Measurements from ENCODE around the gene ZNF683. TPM values are rescaled to one million over a fixed set of nuclear protein-coding genes. Genes with fewer than 3 reads are reported as not detected.
"Not testable (repeated sequence)": the region's sequence is repeated elsewhere in the genome, so short reads cannot be mapped to it uniquely, and the experiment has no call there.

ZNF683 gene
- total RNA-seq, 2 donors from 2014 or later = not detected

DNA sequence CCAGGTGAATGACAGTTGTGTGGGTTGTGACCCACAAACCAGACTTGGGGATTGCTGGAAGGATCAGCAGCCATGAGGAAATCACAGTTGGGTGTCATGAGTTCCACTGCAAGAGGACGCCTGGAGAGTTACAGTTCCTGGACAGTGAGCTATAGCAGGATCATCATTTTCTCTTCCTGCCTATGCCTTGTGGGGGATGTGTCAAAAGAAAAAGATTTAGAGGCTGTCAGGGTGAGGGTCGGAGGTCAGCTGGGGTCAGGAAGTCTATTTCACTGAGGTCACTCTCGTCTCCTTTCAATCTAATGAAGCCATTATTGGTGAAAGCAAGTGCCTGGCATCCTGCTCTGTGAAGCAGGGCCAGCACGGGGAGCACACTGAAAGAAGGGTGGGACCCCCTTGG is 31.1 kb upstream of the ZNF683 start:
- no peaks in the 10 kb centered on the region for H3K36me3 Mint-ChIP-seq
- no peak overlapping the region for H3K27ac Mint-ChIP-seq
- DNase-seq (ENCODE audit: low spot score) = no peak
- no peaks in the 10 kb centered on the region for H3K9me3 Mint-ChIP-seq
- H3K4me1 Mint-ChIP-seq (ENCODE audit: low read depth in 2 of 2) = peaks cover 3% of the 10 kb centered on the region in 2 donors
- no peak for ATAC-seq
- H3K4me3 Mint-ChIP-seq = no peak overlapping the region
- H3K27me3 Mint-ChIP-seq = peaks cover 28 to 47% of the 10 kb centered on the region in 2 donors

DNA sequence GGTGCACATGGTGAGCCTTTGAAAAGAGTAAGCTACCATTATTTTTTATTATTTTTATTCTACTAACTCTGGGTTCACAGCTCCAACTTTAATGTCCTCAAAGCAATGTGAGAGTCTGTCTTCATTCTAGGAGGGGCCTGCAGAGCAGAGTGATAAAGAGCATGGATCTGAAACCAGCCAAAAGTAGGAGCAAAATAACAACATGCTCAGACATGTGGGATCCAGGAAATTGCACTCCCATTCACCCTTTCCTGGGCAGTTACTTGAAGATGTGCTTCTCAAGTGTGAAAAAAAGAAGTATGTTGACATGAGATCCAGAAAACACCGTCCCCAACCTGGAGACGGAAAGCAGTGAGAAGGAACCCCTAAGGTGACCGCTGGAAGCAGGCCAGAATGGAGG is 29.3 kb upstream of the ZNF683 start:
- Mint-ChIP-seq H3K27me3 (peaks cover 25 to 43% of the 10 kb centered on the region in 2 donors), H3K9me3 (no peaks in the 10 kb centered on the region)
- DNase-seq (ENCODE audit: low spot score) = no peak

DNA sequence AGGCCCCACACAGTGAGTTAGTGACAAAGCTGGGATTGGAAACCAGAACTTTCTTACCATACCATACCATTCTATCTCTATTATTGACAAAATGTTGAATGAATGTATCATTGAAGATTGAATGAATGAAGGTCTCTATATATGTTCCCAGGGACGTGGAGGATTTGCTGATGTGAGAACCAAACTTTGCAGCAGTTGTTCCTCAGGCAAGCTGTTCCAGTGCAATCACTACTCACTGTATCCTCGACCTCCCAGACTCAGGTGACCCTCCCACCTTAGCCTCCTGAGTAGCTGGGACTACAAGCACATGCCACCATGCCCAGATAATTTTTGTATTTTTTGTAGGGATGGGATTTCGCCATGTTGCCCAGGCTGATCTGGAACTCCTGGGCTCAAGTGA is 26.5 kb upstream of the ZNF683 start:
- no peaks in the 10 kb centered on the region for H3K9me3 Mint-ChIP-seq
- H3K4me3 Mint-ChIP-seq = no peak overlapping the region
- peaks cover 20 to 29% of the 10 kb centered on the region in 2 donors for H3K27me3 Mint-ChIP-seq
- H3K36me3 Mint-ChIP-seq = no peaks in the 10 kb centered on the region
- H3K27ac Mint-ChIP-seq = no peak overlapping the region
- DNase-seq (ENCODE audit: low spot score) (no peak), ATAC-seq (no peak)
- H3K4me1 Mint-ChIP-seq (ENCODE audit: low read depth in 2 of 2) = peaks cover 0 to 2% of the 10 kb centered on the region in 2 donors

More for the DNA sequence above, 29.3 kb upstream of the ZNF683 start:
- Mint-ChIP-seq H3K4me1 (ENCODE audit: low read depth in 2 of 2) (no peaks in the 10 kb centered on the region), H3K27ac (no peak overlapping the region), H3K36me3 (no peaks in the 10 kb centered on the region), H3K4me3 (no peak overlapping the region)
- ATAC-seq = no peak

DNA sequence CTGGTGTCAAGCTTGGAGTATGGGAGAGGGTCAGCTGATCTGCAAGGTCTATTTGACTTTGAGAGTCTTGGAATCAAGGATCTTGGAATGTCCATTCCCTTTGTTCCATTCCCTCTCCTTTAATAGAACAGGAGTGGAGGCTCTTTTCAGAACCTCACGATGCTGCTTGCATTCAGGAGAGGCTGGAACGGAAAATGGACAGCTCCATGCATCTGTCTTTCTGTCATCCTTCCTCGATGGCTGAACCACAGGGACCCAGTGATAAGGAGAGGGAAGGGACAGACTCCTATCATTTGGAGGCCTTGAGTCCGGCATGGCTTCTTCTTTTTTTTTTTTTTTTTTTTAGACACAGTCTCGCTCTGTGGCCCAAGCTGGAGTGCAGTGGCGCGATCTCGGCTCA is 23.2 kb upstream of the ZNF683 start:
- Mint-ChIP-seq H3K9me3 (no peaks in the 10 kb centered on the region), H3K36me3 (no peaks in the 10 kb centered on the region), H3K4me1 (ENCODE audit: low read depth in 2 of 2) (peaks cover 7 to 8% of the 10 kb centered on the region in 2 donors), H3K4me3 (no peak overlapping the region), H3K27ac (no peak overlapping the region), H3K27me3 (peaks cover 15 to 16% of the 10 kb centered on the region in 2 donors)
- no peak for ATAC-seq
- DNase-seq (ENCODE audit: low spot score) = no peak

DNA sequence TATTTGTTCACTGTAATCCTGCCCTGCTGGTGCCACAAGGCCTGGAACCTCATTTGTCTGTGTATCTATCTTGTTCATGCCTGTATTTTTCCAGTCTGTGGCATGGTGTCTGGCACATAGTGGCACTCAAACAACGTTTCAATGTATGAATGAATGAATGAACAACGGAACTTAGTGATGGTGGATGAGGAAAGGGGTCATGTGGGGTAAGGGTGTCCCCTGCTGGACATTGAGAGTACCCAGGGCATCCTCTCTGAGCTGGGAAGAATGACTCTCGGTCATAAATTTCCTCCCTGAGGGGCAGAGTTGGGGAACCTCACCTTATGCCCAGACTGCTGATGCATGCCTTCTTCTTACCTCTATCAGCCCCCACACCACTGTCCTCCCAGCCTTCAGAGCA is 18.9 kb upstream of the ZNF683 start:
- H3K4me3 Mint-ChIP-seq = no peak overlapping the region
- H3K27ac Mint-ChIP-seq = no peak overlapping the region

DNA sequence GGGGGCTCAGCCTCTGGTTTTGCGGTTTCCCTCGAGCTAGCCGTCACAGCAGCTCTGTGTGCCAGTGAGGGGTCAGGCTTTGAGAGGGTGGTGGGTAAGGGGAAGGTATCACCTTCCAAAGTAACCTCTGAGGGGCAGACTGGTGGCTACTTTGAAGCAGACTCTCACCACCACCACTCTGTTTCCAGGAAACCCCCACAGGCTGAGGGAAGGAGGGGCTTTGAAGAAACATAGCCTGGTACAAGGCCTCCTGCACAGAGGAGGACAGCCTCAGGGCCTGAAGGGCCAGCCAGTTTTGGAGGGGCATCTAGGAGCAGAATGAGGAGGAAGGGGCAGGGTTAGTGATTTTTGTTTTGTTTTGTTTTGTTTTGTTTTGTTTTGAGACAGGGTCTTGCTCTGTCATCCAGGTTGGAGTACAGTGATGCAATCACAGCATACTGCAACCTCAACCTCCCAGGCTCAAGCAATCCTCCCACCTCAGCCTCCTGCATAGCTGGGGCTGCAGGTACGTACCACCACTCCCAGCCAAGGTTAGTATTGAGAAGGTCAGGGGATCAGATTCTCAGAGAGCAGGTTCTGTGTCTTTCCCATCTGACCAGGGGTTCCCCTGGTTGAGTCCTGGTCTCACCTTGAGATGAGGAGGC is 17.2 kb upstream of the ZNF683 start:
- no peak for DNase-seq (ENCODE audit: low spot score)
- Mint-ChIP-seq H3K4me1 (ENCODE audit: low read depth in 2 of 2) (peaks cover 18 to 29% of the 10 kb centered on the region in 2 donors), H3K36me3 (no peaks in the 10 kb centered on the region), H3K9me3 (no peaks in the 10 kb centered on the region), H3K27me3 (peaks cover 24 to 33% of the 10 kb centered on the region in 2 donors), H3K27ac (no peak overlapping the region), H3K4me3 (no peak overlapping the region)
- ATAC-seq = no peak

More for the DNA sequence above, 18.9 kb upstream of the ZNF683 start:
- ATAC-seq = peak; percentile 74 to 82
- no peaks in the 10 kb centered on the region for H3K36me3 Mint-ChIP-seq
- peaks cover 12 to 16% of the 10 kb centered on the region in 2 donors for H3K4me1 Mint-ChIP-seq (ENCODE audit: low read depth in 2 of 2)
- H3K9me3 Mint-ChIP-seq = no peaks in the 10 kb centered on the region
- peaks cover 24 to 28% of the 10 kb centered on the region in 2 donors for H3K27me3 Mint-ChIP-seq
- no peak for DNase-seq (ENCODE audit: low spot score)

DNA sequence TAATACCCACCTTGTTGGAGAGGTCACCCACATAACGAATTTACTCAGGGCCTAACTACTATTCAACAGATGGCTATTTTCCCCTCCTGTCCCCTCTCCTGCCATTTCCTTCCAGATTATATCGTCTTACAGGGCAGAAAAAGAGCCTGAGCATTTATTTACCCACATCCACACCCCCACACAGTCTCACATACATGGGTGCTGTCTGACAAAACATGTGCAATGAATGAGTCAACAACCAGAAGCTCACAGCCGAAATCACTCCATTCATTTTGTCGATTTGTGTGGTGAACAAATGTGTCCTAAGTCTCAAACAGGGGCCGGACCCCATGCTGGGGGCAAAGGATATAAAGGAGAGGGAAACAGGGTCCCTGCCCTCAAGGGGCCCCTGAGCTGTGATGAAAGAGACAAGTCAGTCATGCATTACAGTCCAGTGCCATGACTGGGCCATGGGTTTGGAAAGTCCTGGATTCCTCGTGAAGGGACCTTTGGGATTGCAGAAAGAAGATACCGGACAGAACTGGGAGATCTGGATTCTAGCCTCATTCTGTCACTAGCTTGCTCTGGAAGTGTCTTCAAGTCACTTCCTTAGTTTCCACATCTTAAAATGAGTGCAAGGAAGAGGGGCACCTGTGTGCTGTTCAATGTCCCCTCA is 16.4 kb upstream of the ZNF683 start:
- H3K27ac Mint-ChIP-seq = no peak overlapping the region
- DNase-seq (ENCODE audit: low spot score) = no peak

DNA sequence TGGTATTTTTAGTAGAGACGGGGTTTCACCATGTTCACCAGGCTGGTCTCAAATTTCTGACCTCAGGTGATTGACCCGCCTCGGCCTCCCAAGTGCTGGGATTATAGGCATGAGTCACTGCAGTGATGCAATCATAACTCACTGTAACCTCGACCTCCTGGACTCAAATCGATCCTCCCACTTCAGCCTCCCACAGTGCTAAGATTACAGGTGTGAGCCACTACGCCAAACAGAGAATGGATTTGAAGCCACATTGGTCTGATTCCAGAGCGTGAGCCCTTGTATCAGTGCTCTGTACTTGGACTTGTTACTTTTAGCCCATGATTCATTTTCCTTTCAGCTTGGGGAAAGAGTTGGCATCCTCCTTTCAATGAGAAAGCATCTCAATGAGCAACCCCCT is 14.9 kb upstream of the ZNF683 start:
- ATAC-seq = no peak
- DNase-seq (ENCODE audit: low spot score) = no peak
- Mint-ChIP-seq H3K27me3 (peaks cover 25 to 26% of the 10 kb centered on the region in 2 donors), H3K36me3 (no peaks in the 10 kb centered on the region), H3K4me1 (ENCODE audit: low read depth in 2 of 2) (peaks cover 24 to 36% of the 10 kb centered on the region in 2 donors), H3K4me3 (no peak overlapping the region), H3K27ac (peak overlapping the region in 1 of 2 donors; percentile 23), H3K9me3 (no peaks in the 10 kb centered on the region)

More for the DNA sequence above, 16.4 kb upstream of the ZNF683 start:
- ATAC-seq = no peak
- Mint-ChIP-seq H3K36me3 (no peaks in the 10 kb centered on the region), H3K27me3 (peaks cover 30 to 36% of the 10 kb centered on the region in 2 donors), H3K4me3 (no peak overlapping the region), H3K9me3 (no peaks in the 10 kb centered on the region), H3K4me1 (ENCODE audit: low read depth in 2 of 2) (peaks cover 24 to 35% of the 10 kb centered on the region in 2 donors)

DNA sequence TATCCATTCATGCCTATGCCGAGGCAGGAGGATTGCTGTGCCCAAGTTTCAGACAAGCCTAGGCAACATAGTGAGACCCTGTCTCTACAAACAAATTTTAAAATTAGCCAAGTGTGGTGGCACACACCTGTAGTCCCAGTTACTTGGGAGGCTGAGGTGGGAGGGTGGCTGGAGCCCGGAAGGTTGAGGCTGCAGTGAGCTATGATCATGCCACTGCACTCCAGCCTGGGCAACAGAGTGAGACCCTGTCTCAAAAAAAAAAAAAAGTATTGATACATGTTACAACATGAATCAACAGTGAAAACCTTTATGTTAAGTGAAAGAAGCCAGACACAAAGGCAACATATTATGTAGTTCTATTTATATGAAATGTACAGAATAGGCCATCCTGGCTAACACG is 12.5 kb upstream of the ZNF683 start:
- Mint-ChIP-seq H3K27me3 (peaks cover 28 to 32% of the 10 kb centered on the region in 2 donors), H3K4me3 (peak overlapping the region; percentile 47), H3K4me1 (ENCODE audit: low read depth in 2 of 2) (peaks cover 21 to 28% of the 10 kb centered on the region in 2 donors)
- not testable (repeated sequence) for ATAC-seq; DNase-seq (ENCODE audit: low spot score); H3K9me3 Mint-ChIP-seq; H3K27ac Mint-ChIP-seq; H3K36me3 Mint-ChIP-seq

DNA sequence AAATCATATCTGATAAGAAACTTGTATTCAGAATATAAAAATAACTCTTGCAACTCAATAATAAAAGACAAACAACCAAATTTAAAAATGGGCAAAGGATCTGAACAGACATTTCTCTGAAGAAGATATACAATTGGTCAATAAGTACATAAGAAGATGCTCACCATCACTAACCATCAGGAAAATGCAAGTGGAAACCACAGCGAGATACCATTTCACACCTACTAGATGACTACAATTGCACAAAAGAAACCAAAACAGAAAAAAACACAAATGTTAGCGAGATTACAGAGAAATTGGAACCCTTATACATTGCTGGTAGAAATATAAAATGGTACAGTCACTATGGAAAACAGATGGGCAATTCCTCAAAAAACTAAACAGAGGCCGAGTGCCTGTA is 11.5 kb upstream of the ZNF683 start:
- no peak for DNase-seq (ENCODE audit: low spot score)
- Mint-ChIP-seq H3K4me3 (peak overlapping the region; percentile 68), H3K27me3 (peaks cover 27 to 30% of the 10 kb centered on the region in 2 donors), H3K36me3 (no peaks in the 10 kb centered on the region), H3K4me1 (ENCODE audit: low read depth in 2 of 2) (peaks cover 23 to 28% of the 10 kb centered on the region in 2 donors), H3K27ac (peak overlapping the region in 1 of 2 donors; percentile 2), H3K9me3 (no peaks in the 10 kb centered on the region)
- peak; percentile 73 to 74 for ATAC-seq

DNA sequence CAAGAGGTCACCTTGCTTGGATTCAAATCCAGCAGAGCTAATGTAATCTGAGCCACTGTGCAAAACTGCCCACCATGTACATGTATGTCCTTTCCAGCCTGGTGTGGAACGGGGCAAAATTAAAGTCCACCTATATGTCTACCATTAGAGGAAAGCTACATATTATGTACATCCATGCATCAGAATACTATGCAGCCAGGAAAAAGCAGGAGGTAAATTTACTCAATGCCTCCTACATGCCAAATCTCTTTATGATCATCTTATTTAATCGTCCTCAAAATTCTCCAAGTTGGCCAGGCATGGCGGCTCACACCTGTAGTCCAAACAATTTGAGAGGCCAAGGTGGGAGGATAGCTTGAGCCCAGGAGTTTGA is 6.3 kb upstream of the ZNF683 start:
- peak overlapping the region; percentile 52 to 70 for H3K27ac Mint-ChIP-seq
- no peaks in the 10 kb centered on the region for H3K9me3 Mint-ChIP-seq
- H3K4me1 Mint-ChIP-seq (ENCODE audit: low read depth in 2 of 2) = peaks cover 51 to 52% of the 10 kb centered on the region in 2 donors
- peaks cover 14 to 16% of the 10 kb centered on the region in 2 donors for H3K27me3 Mint-ChIP-seq
- ATAC-seq = no peak
- H3K36me3 Mint-ChIP-seq = no peaks in the 10 kb centered on the region
- H3K4me3 Mint-ChIP-seq = peak overlapping the region; percentile 81
- no peak for DNase-seq (ENCODE audit: low spot score)

DNA sequence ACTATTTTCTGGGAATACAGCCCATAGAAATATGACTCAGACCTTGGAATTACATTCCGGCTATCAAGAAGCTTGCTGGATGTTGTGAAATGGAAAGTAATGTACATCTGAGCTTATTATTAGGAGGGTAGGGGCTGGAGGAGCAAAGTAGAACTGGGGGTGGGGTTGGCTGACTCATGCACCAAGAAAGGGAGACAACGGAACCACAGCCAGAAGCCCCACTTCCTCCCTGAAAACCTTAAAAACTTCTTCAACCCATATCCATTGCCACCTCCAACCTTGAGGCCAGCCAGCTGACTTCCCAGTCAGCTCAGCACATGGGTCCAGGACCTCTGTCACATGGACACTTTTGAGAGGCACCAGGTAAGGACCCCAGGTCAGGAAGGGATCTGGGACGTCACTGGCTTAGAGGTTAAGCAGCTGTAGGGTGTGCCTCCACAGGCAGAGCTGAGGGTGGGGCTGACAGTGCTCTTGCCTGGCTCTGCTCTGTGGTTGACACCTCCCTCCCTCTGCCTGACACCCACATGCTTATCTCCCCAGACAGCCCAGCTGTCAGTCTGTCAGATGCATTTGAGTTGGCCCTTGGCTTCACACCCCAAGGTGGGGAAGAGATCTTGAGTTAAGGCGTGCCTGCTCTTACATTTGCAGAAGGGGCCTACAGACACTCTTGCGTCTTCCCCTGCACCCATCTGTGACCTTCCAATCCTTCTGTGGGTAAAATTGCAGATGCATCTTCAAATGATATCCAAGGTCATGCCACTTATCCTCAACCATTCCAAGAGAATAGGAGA is 5.7 kb upstream of the ZNF683 start:
- Mint-ChIP-seq H3K4me1 (ENCODE audit: low read depth in 2 of 2) (peaks cover 57 to 58% of the 10 kb centered on the region in 2 donors), H3K36me3 (no peaks in the 10 kb centered on the region), H3K4me3 (peak overlapping the region; percentile 81), H3K27me3 (peaks cover 15 to 20% of the 10 kb centered on the region in 2 donors), H3K9me3 (no peaks in the 10 kb centered on the region), H3K27ac (peak overlapping the region; percentile 52 to 70)
- ATAC-seq (peak; percentile 100), DNase-seq (ENCODE audit: low spot score) (peak; percentile 93)

DNA sequence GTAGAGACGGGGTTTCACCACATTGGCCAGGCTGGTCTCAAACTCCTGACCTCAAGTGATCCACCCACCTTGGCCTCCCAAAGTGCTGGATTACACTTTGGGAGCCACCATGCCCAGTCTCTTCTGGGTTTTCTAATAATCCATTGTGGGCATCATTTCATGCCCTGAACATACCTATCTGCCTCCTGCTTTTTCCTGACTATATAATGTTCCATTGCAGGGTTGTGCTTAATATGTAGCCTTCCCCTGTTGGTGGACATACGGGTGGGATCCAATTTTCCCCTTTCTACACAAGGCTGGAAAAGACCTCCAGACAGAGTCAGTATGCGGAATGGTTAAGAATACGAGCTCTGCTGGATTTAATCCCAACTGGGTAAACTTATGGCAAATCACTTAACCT is 3.5 kb upstream of the ZNF683 start:
- Mint-ChIP-seq H3K27ac (peak overlapping the region; percentile 37 to 62), H3K36me3 (peaks cover under 1% of the 10 kb centered on the region), H3K4me1 (ENCODE audit: low read depth in 2 of 2) (peaks cover 66 to 71% of the 10 kb centered on the region in 2 donors), H3K27me3 (peaks cover 17 to 19% of the 10 kb centered on the region in 2 donors), H3K4me3 (peak overlapping the region; percentile 15), H3K9me3 (no peaks in the 10 kb centered on the region)
- DNase-seq (ENCODE audit: low spot score) (no peak), ATAC-seq (no peak)

DNA sequence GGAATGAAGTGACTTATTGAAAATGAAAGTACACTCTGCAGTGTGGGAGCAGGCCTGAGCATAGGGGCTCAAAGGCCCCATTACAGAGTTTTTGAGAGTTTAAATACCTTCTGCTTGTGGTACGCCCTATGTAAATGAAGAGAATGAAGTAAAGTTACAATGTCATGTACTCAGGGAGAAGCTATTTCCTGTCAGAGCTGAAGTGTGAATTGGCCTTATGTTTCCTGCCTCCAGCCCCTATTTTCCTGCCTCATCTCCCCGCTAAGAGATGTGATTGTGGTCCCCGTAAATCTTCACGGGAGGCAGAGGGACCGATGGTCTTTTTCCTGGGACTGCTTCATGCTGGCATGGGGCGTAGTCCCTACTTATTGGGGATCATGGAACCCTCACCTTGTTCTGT is 2.5 kb upstream of the ZNF683 start:
- ATAC-seq (no peak), DNase-seq (ENCODE audit: low spot score) (no peak)
- Mint-ChIP-seq H3K27me3 (peaks cover 14 to 24% of the 10 kb centered on the region in 2 donors), H3K27ac (peak overlapping the region; percentile 37 to 62), H3K9me3 (peaks cover 3% of the 10 kb centered on the region), H3K4me3 (peak overlapping the region; percentile 56), H3K4me1 (ENCODE audit: low read depth in 2 of 2) (peaks cover 73 to 81% of the 10 kb centered on the region in 2 donors), H3K36me3 (peaks cover 5% of the 10 kb centered on the region)

All from natural killer cell treated with Interleukin-12 subunit alpha and Interleukin-12 subunit beta and Interleukin-15 and Interleukin-18, amount 100 ng/mL, for 72 hours (primary cell).